AG09309 (cell line): ENCODE data around the gene TEDC2.

Experiments used
- DNase-seq: peaks from one replicate; pipeline ENCODE4 v3.0.0-alpha.2; 2010; ENCODE audit warnings: low read depth
- H3K4me3 ChIP-seq: 2 replicates; pipeline ENCODE4 v1.5.1; 2011; ENCODE audit warnings: mild to moderate bottlenecking, low read depth, low read length, moderate library complexity; ENCODE audit not compliant: control insufficient read depth
- TF ChIP-seq, protein P1 (sequence below): IDR thresholded peaks from 2 replicates; pipeline ENCODE4 v1.5.1; 2011; ENCODE audit warnings: mild to moderate bottlenecking, low read depth, low read length, inconsistent platforms; ENCODE audit not compliant: insufficient read depth, control insufficient read depth; ENCODE audit errors: missing control alignments

TEDC2 gene

DNA sequence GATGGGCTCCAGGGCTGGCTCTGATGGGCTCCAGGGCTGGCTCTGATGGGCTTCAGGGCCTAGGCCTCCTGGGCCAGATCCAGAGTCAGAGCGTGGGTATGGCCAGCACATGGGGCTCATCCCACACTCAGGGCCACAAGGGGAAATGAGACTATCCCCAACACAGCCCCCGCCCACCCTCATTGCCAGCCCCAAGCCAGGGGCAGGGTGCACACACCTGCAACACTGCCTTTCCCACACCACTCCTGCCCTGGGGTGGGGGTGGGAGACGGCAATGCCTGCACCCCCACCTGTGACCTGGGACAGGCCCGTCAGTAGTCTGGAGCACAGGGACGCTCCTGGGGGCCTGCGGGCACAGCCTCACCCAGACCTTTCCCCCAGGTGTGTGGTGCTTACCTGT, 39.5 kb downstream of the TEDC2 start:
- no peak for DNase-seq
- no peak overlapping the region for H3K4me3 ChIP-seq
- TF ChIP-seq, protein P1, sequence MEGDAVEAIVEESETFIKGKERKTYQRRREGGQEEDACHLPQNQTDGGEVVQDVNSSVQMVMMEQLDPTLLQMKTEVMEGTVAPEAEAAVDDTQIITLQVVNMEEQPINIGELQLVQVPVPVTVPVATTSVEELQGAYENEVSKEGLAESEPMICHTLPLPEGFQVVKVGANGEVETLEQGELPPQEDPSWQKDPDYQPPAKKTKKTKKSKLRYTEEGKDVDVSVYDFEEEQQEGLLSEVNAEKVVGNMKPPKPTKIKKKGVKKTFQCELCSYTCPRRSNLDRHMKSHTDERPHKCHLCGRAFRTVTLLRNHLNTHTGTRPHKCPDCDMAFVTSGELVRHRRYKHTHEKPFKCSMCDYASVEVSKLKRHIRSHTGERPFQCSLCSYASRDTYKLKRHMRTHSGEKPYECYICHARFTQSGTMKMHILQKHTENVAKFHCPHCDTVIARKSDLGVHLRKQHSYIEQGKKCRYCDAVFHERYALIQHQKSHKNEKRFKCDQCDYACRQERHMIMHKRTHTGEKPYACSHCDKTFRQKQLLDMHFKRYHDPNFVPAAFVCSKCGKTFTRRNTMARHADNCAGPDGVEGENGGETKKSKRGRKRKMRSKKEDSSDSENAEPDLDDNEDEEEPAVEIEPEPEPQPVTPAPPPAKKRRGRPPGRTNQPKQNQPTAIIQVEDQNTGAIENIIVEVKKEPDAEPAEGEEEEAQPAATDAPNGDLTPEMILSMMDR: no peak

DNA sequence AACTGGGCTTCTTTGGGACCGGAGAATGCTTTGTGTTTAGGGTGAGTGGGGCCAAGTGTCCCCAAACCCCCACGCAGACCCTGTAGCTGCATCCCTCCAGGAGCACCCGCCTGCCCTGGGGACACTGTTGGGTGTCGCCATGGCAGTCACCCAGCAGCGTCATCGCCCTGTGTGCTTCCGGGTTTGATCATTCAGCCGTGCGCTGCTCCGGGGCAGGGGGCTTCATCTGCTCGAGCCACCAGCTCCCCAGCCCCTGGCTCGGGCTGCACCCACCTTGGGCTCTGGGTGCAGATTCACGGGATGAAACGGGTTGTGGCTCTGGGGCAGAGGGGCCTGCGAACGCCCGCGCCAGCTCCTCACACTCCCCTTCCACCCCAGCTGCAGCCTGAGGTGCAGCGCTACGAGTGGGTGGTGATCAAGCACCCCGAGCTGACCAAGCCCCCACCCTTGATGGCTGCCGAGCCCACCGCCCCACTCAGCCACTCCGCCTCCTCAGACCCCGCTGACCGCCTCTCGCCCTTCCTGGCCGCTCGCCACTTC, 40.1 kb downstream of the TEDC2 start:
- no peak for DNase-seq
- TF ChIP-seq, protein P1: no peak

DNA sequence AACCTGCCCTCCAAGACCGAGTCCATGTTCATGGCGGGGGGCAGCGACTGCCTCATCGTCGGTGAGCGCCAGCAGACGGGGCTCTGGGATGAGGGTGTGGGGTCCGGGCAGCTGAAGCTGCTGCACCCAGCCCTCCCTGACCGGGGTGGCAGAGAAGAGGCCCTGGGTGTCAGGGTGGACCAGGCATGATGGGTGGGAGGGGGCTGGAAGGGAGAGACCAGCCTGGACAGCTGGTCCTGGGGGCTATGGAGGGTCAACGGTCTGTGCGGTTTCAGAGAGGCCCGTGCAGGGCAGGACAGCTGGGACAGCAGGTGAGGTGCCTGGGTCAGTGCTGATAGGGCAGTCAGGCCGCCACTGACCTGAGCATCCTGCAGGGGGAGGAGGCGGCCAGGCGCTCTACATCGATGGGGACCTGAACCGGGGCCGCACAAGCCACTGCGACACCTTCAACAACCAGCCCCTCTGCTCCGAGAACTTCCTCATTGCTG, 40.6 kb downstream of the TEDC2 start:
- DNase-seq: no peak
- TF ChIP-seq, protein P1: no peak
- H3K4me3 ChIP-seq: no peak overlapping the region

More for the DNA sequence above, 40.1 kb downstream of the TEDC2 start:
- no peak overlapping the region for H3K4me3 ChIP-seq

DNA sequence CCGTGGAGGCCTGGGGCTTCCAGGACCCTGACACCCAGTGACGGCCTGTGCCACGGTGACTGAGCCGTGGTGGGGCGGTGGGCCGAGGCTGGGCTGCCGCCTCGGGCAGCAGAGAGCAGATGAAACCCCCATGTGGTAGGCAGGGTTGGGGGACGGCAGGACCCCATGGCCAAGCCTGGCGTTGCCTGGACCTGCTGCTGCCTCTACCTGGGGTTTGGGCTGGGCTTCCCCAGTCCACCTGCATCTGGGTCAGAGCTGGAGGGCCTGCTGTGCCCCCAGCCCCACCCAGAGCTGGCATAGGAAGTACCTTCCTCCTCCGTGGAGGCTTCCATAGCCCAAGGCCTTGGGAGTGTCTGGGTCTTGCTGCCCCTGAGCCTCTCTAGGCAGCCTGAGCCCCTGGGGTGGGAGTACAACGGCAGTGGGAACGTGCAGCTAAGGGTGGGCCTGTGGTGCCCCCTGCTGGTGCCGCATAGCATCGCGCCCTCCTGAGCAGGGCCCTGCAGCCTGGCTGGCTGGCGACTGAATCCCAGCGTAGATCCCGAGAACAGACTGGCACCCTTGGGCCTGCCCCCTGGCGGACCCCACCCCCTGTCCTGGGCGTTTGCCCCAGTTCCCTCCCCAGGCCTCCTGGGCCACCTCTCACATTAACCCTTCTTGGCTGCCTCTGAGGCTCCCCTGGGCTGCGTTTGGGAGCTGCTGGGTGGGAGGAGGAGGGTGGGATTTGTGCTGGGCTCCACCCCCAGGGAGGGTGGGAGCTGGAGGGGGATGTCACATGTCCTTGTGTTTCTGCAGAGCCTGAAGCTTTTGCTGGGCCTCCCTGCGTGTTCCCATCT, 41.2 kb downstream of the TEDC2 start:
- TF ChIP-seq, protein P1: peak; percentile 96
- no peak overlapping the region for H3K4me3 ChIP-seq
- no peak for DNase-seq

DNA sequence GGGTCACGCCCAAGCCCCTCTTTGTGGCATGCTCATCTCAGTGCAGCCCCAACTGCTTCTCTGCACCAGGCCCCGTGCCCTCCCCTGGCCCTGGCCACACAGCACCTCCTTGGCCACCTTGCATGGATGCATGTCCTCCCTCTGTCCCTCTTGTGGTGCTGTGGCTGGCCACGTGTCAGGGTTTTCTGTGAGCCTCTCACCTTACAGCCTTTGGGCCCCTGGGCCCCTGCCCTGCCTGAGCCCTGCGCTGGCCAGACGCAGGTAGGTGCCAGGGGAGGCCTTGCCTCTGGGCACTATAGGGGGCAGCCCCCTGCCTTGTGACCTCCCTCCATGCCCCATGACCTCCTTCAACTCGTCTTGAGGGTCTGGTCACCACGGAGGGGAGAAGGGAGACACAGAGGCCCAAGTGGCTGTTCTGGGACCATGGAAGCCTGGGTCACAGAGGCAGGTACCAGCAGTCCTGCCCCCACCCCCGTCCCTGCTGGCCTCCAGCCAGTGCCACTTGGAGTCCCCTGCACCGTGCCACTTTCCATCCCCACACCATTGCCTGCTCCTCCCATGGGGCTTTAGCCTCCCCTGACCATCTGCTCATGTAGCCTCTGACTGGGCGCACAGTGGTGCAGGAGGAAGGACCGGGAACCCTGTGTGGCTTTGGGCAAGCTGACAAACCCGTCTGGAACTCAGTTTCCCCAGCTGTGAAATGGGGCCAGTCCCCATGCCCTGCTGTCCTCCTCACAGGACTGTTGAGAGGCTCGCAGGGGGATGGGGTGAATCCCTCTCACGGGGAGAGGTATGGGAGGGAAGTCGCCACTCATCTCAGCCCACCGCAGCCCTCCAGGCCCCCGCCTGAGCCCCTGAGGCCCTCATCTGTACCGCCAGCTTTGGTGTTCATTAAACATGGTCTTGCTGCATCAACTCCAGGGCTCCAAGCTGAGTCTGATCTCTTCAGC, 42.3 kb downstream of the TEDC2 start:
- TF ChIP-seq, protein P1: no peak
- no peak overlapping the region for H3K4me3 ChIP-seq

DNA sequence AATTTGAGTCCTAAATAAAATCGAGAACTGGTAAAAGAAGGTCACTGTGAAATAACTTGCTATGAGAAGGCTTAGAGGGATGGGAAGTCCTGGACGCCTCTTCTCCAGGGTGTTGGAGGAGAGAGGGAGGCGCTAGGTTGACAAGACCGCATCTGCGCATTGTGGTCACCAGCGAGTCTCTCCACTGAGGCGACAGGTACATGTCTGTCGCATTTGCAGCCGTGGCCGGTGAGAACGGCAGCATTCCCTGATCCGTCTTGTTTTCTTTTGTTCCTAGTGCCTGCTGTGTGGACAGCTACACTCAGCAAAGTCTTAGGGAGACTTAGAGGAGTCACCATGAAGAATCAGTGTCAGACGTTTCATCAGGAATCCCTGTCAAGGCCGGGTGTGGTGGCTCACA, 45.8 kb downstream of the TEDC2 start:
- TF ChIP-seq, protein P1: no peak
- no peak overlapping the region for H3K4me3 ChIP-seq

More for the DNA sequence above, 42.3 kb downstream of the TEDC2 start:
- DNase-seq: no peak

More for the DNA sequence above, 45.8 kb downstream of the TEDC2 start:
- DNase-seq: no peak
